H9 (cell line): ENCODE measurements around the gene ARHGDIB. TPM values are rescaled to one million over a fixed set of nuclear protein-coding genes. Genes with fewer than 3 reads are reported as not detected.

Experiments used
- DNase-seq: peaks from one replicate; pipeline ENCODE4 v3.0.0-alpha.2; 2017
- H2AFZ ChIP-seq: one replicate; pipeline ENCODE4 v1.6.1; 2013; ENCODE audit warnings: mild to moderate bottlenecking, low read length, control low read depth, moderate library complexity
- H2AK5ac ChIP-seq: 2 replicates; pipeline ENCODE4 v1.6.1; 2013; ENCODE audit warnings: low read length, control low read depth, mixed read lengths; ENCODE audit not compliant: insufficient read length
- H2BK120ac ChIP-seq: one replicate; pipeline ENCODE4 v1.6.1; 2013; ENCODE audit warnings: low read depth, mild to moderate bottlenecking, low read length, control low read depth, inconsistent platforms; ENCODE audit not compliant: poor library complexity, severe bottlenecking
- H2BK12ac ChIP-seq: 2 replicates; pipeline ENCODE4 v1.6.1; 2013; ENCODE audit warnings: low read length, control low read depth, mixed read lengths, low read depth; ENCODE audit not compliant: insufficient read length
- H2BK15ac ChIP-seq: 2 replicates; pipeline ENCODE4 v1.6.1; 2013; ENCODE audit warnings: low read depth, low read length, control low read depth
- H2BK20ac ChIP-seq: one replicate; pipeline ENCODE4 v1.6.1; 2013; ENCODE audit warnings: low read depth, mild to moderate bottlenecking, low read length, control low read depth, inconsistent platforms; ENCODE audit not compliant: poor library complexity, severe bottlenecking
- H2BK5ac ChIP-seq: 2 replicates; pipeline ENCODE4 v1.6.1; 2013; ENCODE audit warnings: low read length, control low read depth, mixed read lengths; ENCODE audit not compliant: insufficient read length
- H3K14ac ChIP-seq: 2 replicates; pipeline ENCODE4 v1.6.1; 2013; ENCODE audit warnings: low read length, control low read depth; ENCODE audit not compliant: insufficient read depth
- H3K18ac ChIP-seq: 2 replicates; pipeline ENCODE4 v1.6.1; 2013; ENCODE audit warnings: low read depth, mild to moderate bottlenecking, mixed read lengths, low read length, control low read depth; ENCODE audit not compliant: insufficient read length
- H3K23ac ChIP-seq: 2 replicates; pipeline ENCODE4 v1.6.1; 2013; ENCODE audit warnings: low read length, control low read depth, mixed read lengths, low read depth; ENCODE audit not compliant: insufficient read length
- H3K23me2 ChIP-seq: 2 replicates; pipeline ENCODE4 v1.6.1; 2013; ENCODE audit warnings: low read depth, mild to moderate bottlenecking, mixed read lengths, low read length, control low read depth; ENCODE audit not compliant: insufficient read length, poor library complexity, severe bottlenecking
- H3K27ac ChIP-seq: 2 replicates; pipeline ENCODE4 v1.5.1; 2013; ENCODE audit warnings: low read length, control low read depth, mixed read lengths, low read depth; ENCODE audit not compliant: insufficient read length
- H3K27me3 ChIP-seq: 2 replicates; pipeline ENCODE4 v1.6.1; 2013; ENCODE audit warnings: low read length, control low read depth, inconsistent platforms; ENCODE audit not compliant: insufficient read depth
- H3K4ac ChIP-seq: 2 replicates; pipeline ENCODE4 v1.6.1; 2013; ENCODE audit warnings: low read depth, mild to moderate bottlenecking, control low read depth, inconsistent platforms, low read length, moderate library complexity
- H3K4me1 ChIP-seq: 2 replicates; pipeline ENCODE4 v1.6.1; 2013; ENCODE audit warnings: low read length, control low read depth, inconsistent platforms; ENCODE audit not compliant: insufficient read depth
- H3K4me2 ChIP-seq: 2 replicates; pipeline ENCODE4 v1.6.1; 2013; ENCODE audit warnings: low read length, control low read depth, mixed read lengths; ENCODE audit not compliant: insufficient read length, insufficient read depth
- H3K56ac ChIP-seq: 2 replicates; pipeline ENCODE4 v1.6.1; 2013; ENCODE audit warnings: low read depth, mild to moderate bottlenecking, mixed read lengths, low read length, control low read depth; ENCODE audit not compliant: insufficient read length
- H3K79me1 ChIP-seq: 2 replicates; pipeline ENCODE4 v1.6.1; 2013; ENCODE audit warnings: low read depth, mild to moderate bottlenecking, moderate library complexity, low read length, control low read depth, inconsistent platforms; ENCODE audit not compliant: insufficient read depth, poor library complexity, severe bottlenecking
- H3K79me2 ChIP-seq: 2 replicates; pipeline ENCODE4 v1.6.1; 2013; ENCODE audit warnings: low read length, control low read depth, inconsistent platforms; ENCODE audit not compliant: insufficient read depth
- H3K9ac ChIP-seq: 2 replicates; pipeline ENCODE4 v1.6.1; 2013; ENCODE audit warnings: low read length, control low read depth, mixed read lengths; ENCODE audit not compliant: insufficient read length; ENCODE audit errors: extremely low read depth
- H3K9me3 ChIP-seq: one replicate; pipeline ENCODE4 v1.6.1; 2013; ENCODE audit warnings: low read depth, low read length, inconsistent platforms; ENCODE audit not compliant: control insufficient read depth
- H3T11ph ChIP-seq: one replicate; pipeline ENCODE4 v1.6.1; 2013; ENCODE audit warnings: mild to moderate bottlenecking, low read length, control low read depth, inconsistent platforms
- H4K20me1 ChIP-seq: one replicate; pipeline ENCODE4 v1.6.1; 2013; ENCODE audit not compliant: control insufficient read depth, insufficient read length, insufficient read depth
- H4K5ac ChIP-seq: 2 replicates; pipeline ENCODE4 v1.6.1; 2013; ENCODE audit warnings: low read depth, mild to moderate bottlenecking, mixed read lengths, low read length, control low read depth; ENCODE audit not compliant: insufficient read length
- H4K8ac ChIP-seq: replicated peaks from 2 replicates; pipeline ENCODE4 v1.6.1; 2013; ENCODE audit warnings: low read length, control low read depth, mixed read lengths, low read depth; ENCODE audit not compliant: insufficient read length
- H4K91ac ChIP-seq: 2 replicates; pipeline ENCODE4 v1.6.1; 2013; ENCODE audit warnings: low read depth, mild to moderate bottlenecking, moderate library complexity, mixed read lengths, low read length, control low read depth; ENCODE audit not compliant: insufficient read length
- H3K27ac Mint-ChIP-seq, 3 experiments: 2 replicates in 2 of 3; 3 replicates in 1 of 3; pipeline ENCODE4 v1.8.0; 2020 to 2021; ENCODE audit warnings: mixed read lengths in 3 of 3, mild to moderate bottlenecking in 1 of 3, moderate library complexity in 1 of 3
- H3K27me3 Mint-ChIP-seq: 2 replicates; pipeline ENCODE4 v1.8.0; 2021; ENCODE audit warnings: low read depth, mild to moderate bottlenecking, moderate library complexity, mixed read lengths
- H3K36me3 Mint-ChIP-seq, 3 experiments: 2 replicates in 2 of 3; 3 replicates in 1 of 3; pipeline ENCODE4 v1.8.0; 2020 to 2021; ENCODE audit warnings: low read depth in 3 of 3, mixed read lengths in 3 of 3; ENCODE audit not compliant: insufficient read depth in 1 of 3
- H3K4me1 Mint-ChIP-seq, 2 experiments: 2 replicates each; pipeline ENCODE4 v1.8.0; 2020; ENCODE audit warnings: mixed read lengths in 2 of 2
- H3K4me3 Mint-ChIP-seq, 2 experiments: 2 replicates in 1 of 2; 3 replicates in 1 of 2; pipeline ENCODE4 v1.8.0; 2020 to 2021; ENCODE audit warnings: mild to moderate bottlenecking in 2 of 2, mixed read lengths in 2 of 2, moderate library complexity in 1 of 2
- H3K9me3 Mint-ChIP-seq, 2 experiments: 2 replicates in 1 of 2; 3 replicates in 1 of 2; pipeline ENCODE4 v1.8.0; 2020; ENCODE audit warnings: mild to moderate bottlenecking in 2 of 2, mixed read lengths in 2 of 2, moderate library complexity in 1 of 2
- CTCF ChIP-seq: fragments of 200-600 bp; sonication (generic); conservative IDR thresholded peaks from 3 replicates; pipeline ENCODE4 v1.8.0; 2021; ENCODE audit warnings: antibody characterized with exemption, mild to moderate bottlenecking
- WGBS: extraction: QIAGEN DNeasy Blood & Tissue Kit; methylation state at CpG from one replicate; pipeline ENCODE4 v1.1.7; 2013; ENCODE audit warnings: missing lambda C conversion rate, low lambda C conversion rate, mixed read lengths; ENCODE audit not compliant: insufficient read length; ENCODE audit errors: extremely low coverage; 5-methylcytosine and 5-hydroxymethylcytosine counted together
- total RNA-seq: library from RNA; stranded (reverse); gene quantifications from 2 replicates; pipeline ENCODE4 v1.2.1, GENCODE V29; 2021

The ARHGDIB gene
- total RNA-seq, 1 experiment from 2014 or later: 0.44 TPM

- H3K27me3 Mint-ChIP-seq: no peaks in the 10 kb centered on the region; the same call in 1 of the 2 replicates
- no peak for DNase-seq
- Histone ChIP-seq H2BK5ac (no peak within 1 kb of the TSS), H3K4ac (no peak within 1 kb of the TSS), H2AFZ (no peak within 1 kb of the TSS), H2BK20ac (no peak within 1 kb of the TSS), H2AK5ac (no peak within 1 kb of the TSS), H4K20me1 (no peaks in the 10 kb centered on the region), H2BK12ac (no peak within 1 kb of the TSS), H3K4me2 (no peak within 1 kb of the TSS), H3K18ac (no peak within 1 kb of the TSS), H2BK120ac (no peak within 1 kb of the TSS), H3K23ac (no peak within 1 kb of the TSS), H3K56ac (no peak within 1 kb of the TSS), H4K8ac (no peak within 1 kb of the TSS), H3T11ph (no peak within 1 kb of the TSS), H3K79me1 (no peaks in the 10 kb centered on the region), H2BK15ac (no peak within 1 kb of the TSS), H3K27ac (no peak within 1 kb of the TSS), H3K27me3 (no peaks in the 10 kb centered on the region), H3K4me1 (no peaks in the 10 kb centered on the region), H3K9ac (no peak within 1 kb of the TSS), H4K5ac (no peak within 1 kb of the TSS), H3K23me2 (no peaks in the 10 kb centered on the region), H4K91ac (no peak within 1 kb of the TSS), H3K9me3 (no peaks in the 10 kb centered on the region), H3K14ac (no peak within 1 kb of the TSS), H3K79me2 (no peaks in the 10 kb centered on the region)
- TF ChIP-seq CTCF: no peak
- H3K27ac Mint-ChIP-seq: no peak within 1 kb of the TSS; a peak in 2 of 7 replicates
- H3K4me3 Mint-ChIP-seq: no peak within 1 kb of the TSS
- WGBS: no CpG with 5 or more reads among the region's 3 CpGs
- H3K36me3 Mint-ChIP-seq: no peaks in the 10 kb centered on the region
- H3K4me1 Mint-ChIP-seq: no peaks in the 10 kb centered on the region; a peak in 1 of 4 replicates
- H3K9me3 Mint-ChIP-seq: no peaks in the 10 kb centered on the region
Observed at GRCh38 chr12:14938301-14938700, 23.1 kb downstream of the ARHGDIB start, which contains the start of gene ERP27. Gene ERP27, minus strand, starts transcription at chr12:14938537. Its CDS starts 29 bp downstream, at chr12:14938508.
